ENCODE results near the gene GNAQ.

The GNAQ gene

DNA sequence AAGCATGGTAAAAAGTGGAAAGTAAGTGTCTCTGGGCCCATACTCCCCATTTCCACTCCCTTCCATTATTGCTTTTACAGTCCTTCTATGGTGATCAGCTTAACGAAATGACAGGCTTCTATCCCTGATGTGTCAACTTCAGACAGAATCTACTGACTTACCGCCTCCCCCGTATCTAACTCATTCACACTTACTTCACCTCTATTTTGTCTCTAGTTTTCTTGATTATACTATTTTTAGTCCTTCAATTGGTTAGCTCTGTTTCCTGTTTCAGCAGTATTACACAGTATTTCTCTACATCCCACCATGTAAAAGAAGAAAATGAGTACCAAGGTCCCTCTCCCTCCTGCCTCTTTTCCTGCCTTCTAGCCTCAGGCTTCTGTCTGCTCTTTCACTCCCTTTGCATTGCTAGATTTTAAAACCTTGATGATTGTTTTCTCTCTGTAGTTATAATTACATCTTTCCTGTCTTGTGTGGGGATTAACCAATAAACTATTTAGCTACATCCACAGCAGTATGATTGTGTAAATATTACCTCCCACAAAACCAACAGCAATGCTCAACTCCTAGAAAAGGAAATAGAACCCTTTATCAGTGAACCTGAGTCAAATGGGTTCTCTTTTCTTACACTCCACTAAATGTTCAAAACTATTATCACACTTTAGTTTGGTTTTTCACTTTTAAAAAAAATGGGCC lies 53.4 kb downstream of the GNAQ start:
- H4K91ac ChIP-seq (ENCODE audit: low read length): no peak overlapping the region
- no peak overlapping the region for H3K4me3 ChIP-seq (ENCODE audit: insufficient read depth in 1 of 2, low read depth in 1 of 2, low read length in 2 of 2)
- H3K9ac ChIP-seq (ENCODE audit: low read length): no peak overlapping the region
- H2BK120ac ChIP-seq (ENCODE audit: low read depth, low read length): no peak overlapping the region
- no peak overlapping the region for H4K8ac ChIP-seq (ENCODE audit: low read length)
- no peak overlapping the region for H3K23ac ChIP-seq (ENCODE audit: low read length in 2 of 2)
- DNase-seq: no peak
- H3K4me1 ChIP-seq (ENCODE audit: control insufficient read depth, insufficient read depth, low read depth, low read length): peaks cover 5% of the 10 kb centered on the region
- H2BK12ac ChIP-seq (ENCODE audit: low read length in 2 of 2): no peak overlapping the region
- no peaks in the 10 kb centered on the region for H3K27me3 ChIP-seq (ENCODE audit: control insufficient read depth in 1 of 2, insufficient read depth in 1 of 2, low read length in 2 of 2)
- no peak overlapping the region for H3K18ac ChIP-seq (ENCODE audit: low read depth in 1 of 2, low read length in 2 of 2)
- H2AFZ ChIP-seq (ENCODE audit: low read depth, low read length): no peak overlapping the region
- H3K14ac ChIP-seq (ENCODE audit: low read length in 2 of 2): no peak overlapping the region
- no peaks in the 10 kb centered on the region for H3K36me3 ChIP-seq (ENCODE audit: control insufficient read depth in 1 of 2, insufficient read depth in 2 of 2, low read depth in 1 of 2, low read length in 2 of 2)
- no peak overlapping the region for H3K27ac ChIP-seq (ENCODE audit: low read length, poor library complexity, severe bottlenecking)
- H3K4ac ChIP-seq (ENCODE audit: low read depth in 1 of 2, low read length in 2 of 2): no peak overlapping the region
- no peaks in the 10 kb centered on the region for H3K9me3 ChIP-seq (ENCODE audit: control insufficient read depth, low read length)
- WGBS: 96% methylated on average over 3 of the region's 3 CpGs
- peaks cover 12% of the 10 kb centered on the region for H3K79me1 ChIP-seq (replicated peaks; ENCODE audit: low read length, poor library complexity, severe bottlenecking)
- no peak overlapping the region for H2AK5ac ChIP-seq (ENCODE audit: low read length, severe bottlenecking)
- H2BK15ac ChIP-seq (ENCODE audit: low read depth, poor library complexity, severe bottlenecking): no peak overlapping the region
- H2BK5ac ChIP-seq (ENCODE audit: low read depth, low read length, poor library complexity, severe bottlenecking): no peak overlapping the region
- H3K4me2 ChIP-seq (ENCODE audit: low read length, poor library complexity, severe bottlenecking): no peak overlapping the region

DNA sequence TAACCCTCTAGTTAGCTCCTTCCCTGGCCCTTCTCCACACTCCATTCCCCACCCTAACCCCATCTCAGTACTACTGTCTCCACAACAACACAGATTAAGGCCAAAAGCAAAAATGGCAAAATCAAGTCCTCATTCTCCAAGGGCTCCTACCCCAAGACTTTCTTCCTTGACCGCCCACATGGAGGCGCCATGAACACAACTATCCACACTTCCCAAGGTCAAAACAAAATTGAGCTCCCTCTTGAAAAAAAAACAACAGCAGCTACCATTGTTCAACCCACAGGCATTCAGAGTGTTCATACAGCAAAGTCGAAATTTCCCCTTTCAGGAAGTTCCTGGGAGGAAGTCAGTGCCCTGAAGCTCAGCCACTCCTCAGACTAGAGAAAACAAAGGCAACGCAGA lies 54.4 kb downstream of the GNAQ start:
- H3K18ac ChIP-seq (ENCODE audit: low read depth in 1 of 2, low read length in 2 of 2): no peak overlapping the region
- no peak overlapping the region for H3K4me3 ChIP-seq (ENCODE audit: insufficient read depth in 1 of 2, low read depth in 1 of 2, low read length in 2 of 2)
- DNase-seq: peak; percentile 58
- peak overlapping the region; percentile 48 for H3K27ac ChIP-seq (ENCODE audit: low read length, poor library complexity, severe bottlenecking)
- H2AFZ ChIP-seq (ENCODE audit: low read depth, low read length): no peak overlapping the region
- H2BK5ac ChIP-seq (ENCODE audit: low read depth, low read length, poor library complexity, severe bottlenecking): no peak overlapping the region
- H2BK15ac ChIP-seq (ENCODE audit: low read depth, poor library complexity, severe bottlenecking): no peak overlapping the region
- no peak overlapping the region for H2BK120ac ChIP-seq (ENCODE audit: low read depth, low read length)
- no peaks in the 10 kb centered on the region for H3K36me3 ChIP-seq (ENCODE audit: control insufficient read depth in 1 of 2, insufficient read depth in 2 of 2, low read depth in 1 of 2, low read length in 2 of 2)
- no peaks in the 10 kb centered on the region for H3K9me3 ChIP-seq (ENCODE audit: control insufficient read depth, low read length)
- no peak overlapping the region for H3K4me2 ChIP-seq (ENCODE audit: low read length, poor library complexity, severe bottlenecking)
- no peak overlapping the region for H4K91ac ChIP-seq (ENCODE audit: low read length)
- WGBS: 56% methylated on average over 4 of the region's 4 CpGs
- no peak overlapping the region for H4K8ac ChIP-seq (ENCODE audit: low read length)
- no peak overlapping the region for H2BK12ac ChIP-seq (ENCODE audit: low read length in 2 of 2)
- no peak overlapping the region for H3K9ac ChIP-seq (ENCODE audit: low read length)
- H3K27me3 ChIP-seq (ENCODE audit: control insufficient read depth in 1 of 2, insufficient read depth in 1 of 2, low read length in 2 of 2): no peaks in the 10 kb centered on the region
- peaks cover 5% of the 10 kb centered on the region for H3K4me1 ChIP-seq (ENCODE audit: control insufficient read depth, insufficient read depth, low read depth, low read length)
- H3K23ac ChIP-seq (ENCODE audit: low read length in 2 of 2): no peak overlapping the region
- H3K14ac ChIP-seq (ENCODE audit: low read length in 2 of 2): no peak overlapping the region
- H2AK5ac ChIP-seq (ENCODE audit: low read length, severe bottlenecking): peak overlapping the region; percentile 15
- no peak overlapping the region for H3K4ac ChIP-seq (ENCODE audit: low read depth in 1 of 2, low read length in 2 of 2)
- H3K79me1 ChIP-seq (replicated peaks; ENCODE audit: low read length, poor library complexity, severe bottlenecking): peaks cover 14% of the 10 kb centered on the region

DNA sequence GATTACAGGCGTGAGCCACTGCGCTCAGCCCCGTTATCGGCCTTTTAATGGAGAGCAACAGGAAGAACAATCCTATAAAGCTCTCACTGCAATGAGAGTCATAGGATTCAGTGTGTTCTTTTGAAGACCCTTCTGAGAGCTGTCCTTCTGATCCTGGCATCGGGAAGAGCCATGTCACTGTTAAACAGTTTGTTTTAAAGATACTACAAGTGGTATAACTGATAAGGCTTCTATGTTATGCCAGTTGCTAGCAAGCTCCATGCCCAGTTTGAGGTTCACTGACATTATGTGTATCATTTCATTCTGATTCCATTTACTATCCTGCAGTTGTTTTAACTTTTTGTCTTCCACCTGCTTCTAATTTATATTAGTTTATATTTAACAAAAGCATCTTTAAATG lies 55.8 kb downstream of the GNAQ start:
- H2BK15ac ChIP-seq (ENCODE audit: low read depth, poor library complexity, severe bottlenecking): no peak overlapping the region
- no peak overlapping the region for H2BK120ac ChIP-seq (ENCODE audit: low read depth, low read length)
- peaks cover 14% of the 10 kb centered on the region for H3K79me1 ChIP-seq (replicated peaks; ENCODE audit: low read length, poor library complexity, severe bottlenecking)
- no peaks in the 10 kb centered on the region for H3K36me3 ChIP-seq (ENCODE audit: control insufficient read depth in 1 of 2, insufficient read depth in 2 of 2, low read depth in 1 of 2, low read length in 2 of 2)
- no peak for DNase-seq
- no peak overlapping the region for H3K23ac ChIP-seq (ENCODE audit: low read length in 2 of 2)
- no peak overlapping the region for H3K27ac ChIP-seq (ENCODE audit: low read length, poor library complexity, severe bottlenecking)
- no peak overlapping the region for H2BK5ac ChIP-seq (ENCODE audit: low read depth, low read length, poor library complexity, severe bottlenecking)
- no peak overlapping the region for H3K4me2 ChIP-seq (ENCODE audit: low read length, poor library complexity, severe bottlenecking)
- H3K18ac ChIP-seq (ENCODE audit: low read depth in 1 of 2, low read length in 2 of 2): no peak overlapping the region
- no peak overlapping the region for H2AK5ac ChIP-seq (ENCODE audit: low read length, severe bottlenecking)
- H3K9ac ChIP-seq (ENCODE audit: low read length): no peak overlapping the region
- H3K9me3 ChIP-seq (ENCODE audit: control insufficient read depth, low read length): no peaks in the 10 kb centered on the region
- no peak overlapping the region for H3K4ac ChIP-seq (ENCODE audit: low read depth in 1 of 2, low read length in 2 of 2)
- peaks cover 4% of the 10 kb centered on the region for H3K4me1 ChIP-seq (ENCODE audit: control insufficient read depth, insufficient read depth, low read depth, low read length)
- H3K27me3 ChIP-seq (ENCODE audit: control insufficient read depth in 1 of 2, insufficient read depth in 1 of 2, low read length in 2 of 2): no peaks in the 10 kb centered on the region
- no peak overlapping the region for H3K4me3 ChIP-seq (ENCODE audit: insufficient read depth in 1 of 2, low read depth in 1 of 2, low read length in 2 of 2)
- no peak overlapping the region for H4K8ac ChIP-seq (ENCODE audit: low read length)
- H3K14ac ChIP-seq (ENCODE audit: low read length in 2 of 2): no peak overlapping the region
- H2BK12ac ChIP-seq (ENCODE audit: low read length in 2 of 2): no peak overlapping the region
- H2AFZ ChIP-seq (ENCODE audit: low read depth, low read length): no peak overlapping the region
- no peak overlapping the region for H4K91ac ChIP-seq (ENCODE audit: low read length)
- WGBS: 96% methylated on average over 5 of the region's 5 CpGs

DNA sequence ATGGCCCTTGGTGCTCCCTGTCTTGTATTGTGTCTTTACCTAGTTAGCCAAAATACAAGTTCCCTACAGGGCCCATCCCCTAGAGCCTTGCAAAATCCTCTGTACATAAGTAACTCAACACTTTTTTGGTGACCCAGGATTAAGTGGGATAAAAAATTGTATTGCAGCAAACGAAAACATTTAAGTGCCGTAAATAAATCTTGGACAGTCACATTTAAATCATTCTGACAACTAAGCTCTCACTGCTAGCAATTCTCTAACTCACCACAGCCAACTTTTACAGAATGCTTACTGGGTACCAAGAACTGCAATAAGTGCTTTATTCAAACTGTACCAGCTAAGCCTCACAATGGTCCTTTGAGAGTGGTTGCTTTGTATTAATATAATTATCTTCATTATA lies 56.6 kb downstream of the GNAQ start:
- Histone ChIP-seq H3K4me2 (ENCODE audit: low read length, poor library complexity, severe bottlenecking) (no peak overlapping the region), H3K79me1 (replicated peaks; ENCODE audit: low read length, poor library complexity, severe bottlenecking) (peaks cover 14% of the 10 kb centered on the region), H2AK5ac (ENCODE audit: low read length, severe bottlenecking) (no peak overlapping the region), H3K36me3 (ENCODE audit: control insufficient read depth in 1 of 2, insufficient read depth in 2 of 2, low read depth in 1 of 2, low read length in 2 of 2) (no peaks in the 10 kb centered on the region), H2BK5ac (ENCODE audit: low read depth, low read length, poor library complexity, severe bottlenecking) (no peak overlapping the region), H3K27ac (ENCODE audit: low read length, poor library complexity, severe bottlenecking) (no peak overlapping the region), H4K8ac (ENCODE audit: low read length) (no peak overlapping the region), H4K91ac (ENCODE audit: low read length) (no peak overlapping the region), H3K4ac (ENCODE audit: low read depth in 1 of 2, low read length in 2 of 2) (no peak overlapping the region), H3K23ac (ENCODE audit: low read length in 2 of 2) (no peak overlapping the region), H2AFZ (ENCODE audit: low read depth, low read length) (no peak overlapping the region), H3K18ac (ENCODE audit: low read depth in 1 of 2, low read length in 2 of 2) (no peak overlapping the region), H3K14ac (ENCODE audit: low read length in 2 of 2) (no peak overlapping the region), H2BK15ac (ENCODE audit: low read depth, poor library complexity, severe bottlenecking) (no peak overlapping the region), H3K4me3 (ENCODE audit: insufficient read depth in 1 of 2, low read depth in 1 of 2, low read length in 2 of 2) (no peak overlapping the region), H2BK120ac (ENCODE audit: low read depth, low read length) (no peak overlapping the region), H3K27me3 (ENCODE audit: control insufficient read depth in 1 of 2, insufficient read depth in 1 of 2, low read length in 2 of 2) (no peaks in the 10 kb centered on the region), H3K9ac (ENCODE audit: low read length) (no peak overlapping the region), H3K4me1 (ENCODE audit: control insufficient read depth, insufficient read depth, low read depth, low read length) (peaks cover 4% of the 10 kb centered on the region), H3K9me3 (ENCODE audit: control insufficient read depth, low read length) (no peaks in the 10 kb centered on the region), H2BK12ac (ENCODE audit: low read length in 2 of 2) (no peak overlapping the region)
- 77% methylated on average over 2 of the region's 2 CpGs for WGBS
- no peak for DNase-seq
